OCI-LY3 (cell line): ENCODE data around the gene ISOC2.
A peak's percentile ranks its signal among the peaks of the same experiment; 100 is the strongest.
"Not testable (repeated sequence)": the region's sequence is repeated elsewhere in the genome, so short reads cannot be mapped to it uniquely, and the experiment has no call there.

ENCODE experiments used
- H2AFZ ChIP-seq: fragments of 200-600, 300-600 bp; shearing (Covaris generic); 2 replicates; pipeline ENCODE4 v1.6.0; 2014; ENCODE audit warnings: antibody characterized with exemption, low read depth, low read length
- H3K27ac ChIP-seq: fragments of 200-600, 300-600 bp; sonication (generic); 2 replicates; pipeline ENCODE4 v1.5.1; 2014; ENCODE audit warnings: mild to moderate bottlenecking, low read length, moderate library complexity, mixed read lengths
- H3K27me3 ChIP-seq: fragments of 200-600, 300-600 bp; sonication (generic); 2 replicates; pipeline ENCODE4 v1.6.1; 2014; ENCODE audit warnings: low read depth, low read length, mixed read lengths
- H3K36me3 ChIP-seq: fragments of 200-600, 300-600 bp; sonication (generic); replicated peaks from 2 replicates; pipeline ENCODE3; 2014; ENCODE audit warnings: low read depth, low read length, mixed read lengths
- H3K4me1 ChIP-seq: fragments of 300-600, 200-600 bp; sonication (generic); 2 replicates; pipeline ENCODE4 v1.6.1; 2014; ENCODE audit warnings: low read length, mixed read lengths
- H3K4me2 ChIP-seq: fragments of 200-600, 300-600 bp; sonication (generic); 2 replicates; pipeline ENCODE4 v1.6.1; 2014; ENCODE audit warnings: low read length, mixed read lengths
- H3K4me3 ChIP-seq: fragments of 300-600, 200-600 bp; sonication (generic); 2 replicates; pipeline ENCODE4 v1.5.1; 2014; ENCODE audit warnings: antibody characterized with exemption, mild to moderate bottlenecking, low read length, moderate library complexity
- H3K79me2 ChIP-seq: fragments of 300-600, 200-600 bp; shearing (Covaris generic); 2 replicates; pipeline ENCODE4 v1.6.1; 2014; ENCODE audit warnings: mild to moderate bottlenecking, low read length, mixed read lengths
- H3K9ac ChIP-seq: fragments of 300-600, 200-600 bp; shearing (Covaris generic); 2 replicates; pipeline ENCODE4 v1.6.0; 2014; ENCODE audit warnings: mild to moderate bottlenecking, low read length, moderate library complexity
- H3K9me3 ChIP-seq: fragments of 200-600, 300-600 bp; shearing (Covaris generic); 2 replicates; pipeline ENCODE4 v1.6.1; 2014; ENCODE audit warnings: low read length, mixed read lengths; ENCODE audit not compliant: insufficient read depth
- H4K20me1 ChIP-seq: fragments of 200-600, 300-600 bp; sonication (generic); 2 replicates; pipeline ENCODE4 v1.6.1; 2016; ENCODE audit warnings: low read length, mixed read lengths; ENCODE audit not compliant: insufficient read depth
- EZH2phosphoT487 ChIP-seq: fragments of 200-600 bp; shearing (Covaris generic); IDR thresholded peaks from 2 replicates; pipeline ENCODE4 v1.6.1; 2018; ENCODE audit warnings: antibody characterized with exemption, mixed run types, low read depth
- TF ChIP-seq, protein P1 (sequence below): fragments of 200-600, 300-600 bp; sonication (generic); IDR thresholded peaks from 2 replicates; pipeline ENCODE4 v1.5.1; 2014; ENCODE audit warnings: antibody characterized with exemption, low read length, low read depth

ISOC2 gene

DNA sequence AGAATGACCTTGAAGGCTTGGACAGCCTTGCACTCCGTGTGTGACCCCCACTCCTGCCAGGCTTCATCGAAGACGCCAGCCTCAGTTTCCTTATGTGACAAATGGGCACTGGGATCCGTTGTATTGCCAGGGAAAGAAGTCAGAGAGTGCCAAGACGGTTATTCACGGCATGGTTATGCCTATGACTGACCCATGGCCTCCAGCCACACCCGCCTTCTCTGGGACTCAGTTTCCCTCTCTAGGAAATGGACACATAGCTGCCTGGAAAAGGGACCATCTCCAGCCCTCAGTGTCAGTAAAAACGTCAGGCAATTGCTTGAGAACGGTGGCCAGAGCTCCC lies 52.9 kb downstream of the ISOC2 start:
- TF ChIP-seq EZH2phosphoT487: no peak
- TF ChIP-seq, protein P1, sequence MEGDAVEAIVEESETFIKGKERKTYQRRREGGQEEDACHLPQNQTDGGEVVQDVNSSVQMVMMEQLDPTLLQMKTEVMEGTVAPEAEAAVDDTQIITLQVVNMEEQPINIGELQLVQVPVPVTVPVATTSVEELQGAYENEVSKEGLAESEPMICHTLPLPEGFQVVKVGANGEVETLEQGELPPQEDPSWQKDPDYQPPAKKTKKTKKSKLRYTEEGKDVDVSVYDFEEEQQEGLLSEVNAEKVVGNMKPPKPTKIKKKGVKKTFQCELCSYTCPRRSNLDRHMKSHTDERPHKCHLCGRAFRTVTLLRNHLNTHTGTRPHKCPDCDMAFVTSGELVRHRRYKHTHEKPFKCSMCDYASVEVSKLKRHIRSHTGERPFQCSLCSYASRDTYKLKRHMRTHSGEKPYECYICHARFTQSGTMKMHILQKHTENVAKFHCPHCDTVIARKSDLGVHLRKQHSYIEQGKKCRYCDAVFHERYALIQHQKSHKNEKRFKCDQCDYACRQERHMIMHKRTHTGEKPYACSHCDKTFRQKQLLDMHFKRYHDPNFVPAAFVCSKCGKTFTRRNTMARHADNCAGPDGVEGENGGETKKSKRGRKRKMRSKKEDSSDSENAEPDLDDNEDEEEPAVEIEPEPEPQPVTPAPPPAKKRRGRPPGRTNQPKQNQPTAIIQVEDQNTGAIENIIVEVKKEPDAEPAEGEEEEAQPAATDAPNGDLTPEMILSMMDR: no peak
- H3K4me2 ChIP-seq: peak overlapping the region; percentile 85
- peak overlapping the region; percentile 77 for H3K9ac ChIP-seq
- H3K9me3 ChIP-seq: peaks cover 3% of the 10 kb centered on the region
- H3K27me3 ChIP-seq: no peaks in the 10 kb centered on the region
- peaks cover 35% of the 10 kb centered on the region for H3K79me2 ChIP-seq
- peaks cover 36% of the 10 kb centered on the region for H3K36me3 ChIP-seq
- peak overlapping the region; percentile 49; the same call in 1 of the 2 replicates for H2AFZ ChIP-seq
- peak overlapping the region; percentile 87 for H3K27ac ChIP-seq
- peaks cover 19% of the 10 kb centered on the region for H3K4me1 ChIP-seq
- H4K20me1 ChIP-seq: peaks cover 26% of the 10 kb centered on the region
- H3K4me3 ChIP-seq: peak overlapping the region; percentile 86

DNA sequence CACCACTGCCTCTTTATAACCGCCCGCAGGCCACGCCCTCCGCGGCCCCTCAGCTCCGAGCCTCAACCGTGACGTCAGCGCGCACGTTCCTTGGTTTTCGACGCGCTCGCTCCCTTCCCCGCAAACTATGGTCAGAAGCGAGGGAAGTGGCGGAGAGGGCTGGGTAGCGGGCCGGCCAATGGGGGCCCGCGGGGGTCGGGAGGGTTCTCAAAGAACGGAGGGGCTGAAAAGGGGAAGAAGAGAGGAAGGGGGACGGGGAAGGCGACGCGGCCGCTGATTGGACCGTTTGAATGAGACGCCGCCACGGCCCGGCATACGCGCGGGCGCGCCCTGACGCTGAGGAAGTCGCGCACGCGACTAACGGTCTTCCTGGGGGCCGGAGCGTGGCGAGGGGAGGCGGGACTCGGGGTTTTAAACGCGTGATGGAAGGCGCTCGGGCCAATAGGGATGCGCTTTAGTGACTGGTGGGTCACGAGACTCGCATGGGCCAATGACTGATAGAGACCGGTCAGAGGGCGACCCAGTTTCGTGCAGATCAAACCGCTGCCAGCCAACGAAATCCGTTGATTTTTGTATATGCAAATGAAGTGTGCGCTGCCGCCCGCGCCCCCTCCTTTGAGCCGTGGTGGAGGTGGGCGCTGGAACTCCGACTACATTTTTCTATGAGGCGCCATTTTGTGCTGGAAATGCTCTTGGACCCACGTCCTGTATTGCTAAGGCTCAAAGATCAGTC lies 53.5 kb downstream of the ISOC2 start:
- Histone ChIP-seq H3K4me1 (peaks cover 19% of the 10 kb centered on the region), H3K4me3 (peak overlapping the region; percentile 86), H3K79me2 (peaks cover 40% of the 10 kb centered on the region), H3K9me3 (peaks cover 3% of the 10 kb centered on the region), H3K9ac (peak overlapping the region; percentile 97), H3K4me2 (peak overlapping the region; percentile 85), H3K27ac (peak overlapping the region; percentile 87), H3K27me3 (no peaks in the 10 kb centered on the region), H3K36me3 (peaks cover 39% of the 10 kb centered on the region), H4K20me1 (peaks cover 31% of the 10 kb centered on the region), H2AFZ (peak overlapping the region; percentile 83; the same call in 1 of the 2 replicates)
- TF ChIP-seq, protein P1: no peak
- TF ChIP-seq EZH2phosphoT487: no peak

DNA sequence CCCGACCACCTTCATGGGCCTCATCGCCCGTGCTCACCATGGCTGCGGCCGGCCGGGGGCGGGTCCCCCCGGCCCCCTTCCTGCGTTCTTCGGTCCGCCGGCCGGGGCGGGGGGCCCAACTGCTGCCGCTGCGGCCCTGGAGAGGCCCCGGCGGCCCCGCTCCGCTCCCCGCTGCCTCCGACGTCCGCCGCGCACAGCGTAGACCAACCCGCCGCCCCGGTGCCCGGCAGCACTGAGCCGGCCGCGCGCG lies 54.0 kb downstream of the ISOC2 start, which contains the start of gene UBE2S:
Gene UBE2S, minus strand, starts transcription at position 239 of the 250 bp plus-strand sequence. Its CDS starts 199 bp downstream, at position 40.
- Histone ChIP-seq H3K9ac (peak within 1 kb of the TSS; percentile 97), H3K4me1 (peaks cover 19% of the 10 kb centered on the region), H4K20me1 (peaks cover 36% of the 10 kb centered on the region), H3K79me2 (peaks cover 45% of the 10 kb centered on the region), H2AFZ (peak within 1 kb of the TSS; percentile 83; the same call in 1 of the 2 replicates), H3K27ac (peak within 1 kb of the TSS; percentile 87), H3K36me3 (peaks cover 44% of the 10 kb centered on the region), H3K4me2 (peak within 1 kb of the TSS; percentile 86), H3K4me3 (peak within 1 kb of the TSS; percentile 86)
- H3K27me3 ChIP-seq, H3K9me3 ChIP-seq: not testable (repeated sequence)

DNA sequence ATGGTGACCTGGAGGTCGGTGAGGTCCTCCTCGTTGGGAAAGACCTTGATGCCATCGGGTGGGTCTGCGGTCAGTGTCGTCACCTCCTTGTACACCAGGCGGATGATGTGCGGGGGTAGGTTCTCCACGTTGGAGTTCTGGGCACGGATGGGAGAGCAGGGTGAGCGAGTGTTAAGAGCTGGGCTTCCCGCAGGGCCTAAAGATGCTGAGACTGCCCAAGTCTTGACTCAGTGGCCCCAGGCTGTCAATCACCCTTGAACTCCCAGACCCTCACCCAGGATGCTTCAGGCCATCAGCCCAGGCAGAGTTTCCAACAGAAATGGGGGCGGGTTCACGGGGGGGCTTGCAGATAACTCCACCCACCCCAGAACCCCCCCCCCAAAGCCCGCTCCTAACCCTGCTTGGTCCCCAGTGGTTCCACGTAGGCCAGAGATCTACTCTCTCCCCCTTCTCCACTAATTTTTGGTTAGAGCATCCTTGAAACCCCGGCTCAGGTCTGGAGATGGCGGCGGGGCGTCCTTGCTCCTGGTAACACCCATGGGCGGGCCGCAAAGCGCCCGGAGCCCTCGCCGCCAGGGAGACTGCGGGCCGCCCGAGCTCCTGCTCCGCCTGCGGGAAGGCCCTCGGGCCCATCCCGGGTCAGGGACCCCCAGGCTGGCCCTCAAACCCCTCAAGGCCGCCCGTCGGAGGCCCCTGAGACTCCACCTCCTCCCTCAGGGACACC lies 54.5 kb downstream of the ISOC2 start:
- no peaks in the 10 kb centered on the region for H3K27me3 ChIP-seq
- H3K27ac ChIP-seq: peak overlapping the region; percentile 87
- H3K4me2 ChIP-seq: peak overlapping the region; percentile 86
- H3K9ac ChIP-seq: peak overlapping the region; percentile 97
- H3K36me3 ChIP-seq: peaks cover 49% of the 10 kb centered on the region
- H3K4me3 ChIP-seq: peak overlapping the region; percentile 86
- H2AFZ ChIP-seq: no peak overlapping the region
- TF ChIP-seq EZH2phosphoT487: no peak
- H3K79me2 ChIP-seq: peaks cover 47% of the 10 kb centered on the region
- peaks cover 19% of the 10 kb centered on the region for H3K4me1 ChIP-seq
- peaks cover 3% of the 10 kb centered on the region for H3K9me3 ChIP-seq
- H4K20me1 ChIP-seq: peaks cover 41% of the 10 kb centered on the region
